HG03575 (cell line): ENCODE measurements around the gene ZNF629.

Source experiments
- ATAC-seq: cut with Tn5 transposase; IDR thresholded peaks from one replicate; pipeline ENCODE4 v1.9.1; 2021; ENCODE audit not compliant: unreplicated experiment, insufficient number of reproducible peaks, low FRiP score; ENCODE audit errors: extremely low read depth

Gene ZNF629

DNA sequence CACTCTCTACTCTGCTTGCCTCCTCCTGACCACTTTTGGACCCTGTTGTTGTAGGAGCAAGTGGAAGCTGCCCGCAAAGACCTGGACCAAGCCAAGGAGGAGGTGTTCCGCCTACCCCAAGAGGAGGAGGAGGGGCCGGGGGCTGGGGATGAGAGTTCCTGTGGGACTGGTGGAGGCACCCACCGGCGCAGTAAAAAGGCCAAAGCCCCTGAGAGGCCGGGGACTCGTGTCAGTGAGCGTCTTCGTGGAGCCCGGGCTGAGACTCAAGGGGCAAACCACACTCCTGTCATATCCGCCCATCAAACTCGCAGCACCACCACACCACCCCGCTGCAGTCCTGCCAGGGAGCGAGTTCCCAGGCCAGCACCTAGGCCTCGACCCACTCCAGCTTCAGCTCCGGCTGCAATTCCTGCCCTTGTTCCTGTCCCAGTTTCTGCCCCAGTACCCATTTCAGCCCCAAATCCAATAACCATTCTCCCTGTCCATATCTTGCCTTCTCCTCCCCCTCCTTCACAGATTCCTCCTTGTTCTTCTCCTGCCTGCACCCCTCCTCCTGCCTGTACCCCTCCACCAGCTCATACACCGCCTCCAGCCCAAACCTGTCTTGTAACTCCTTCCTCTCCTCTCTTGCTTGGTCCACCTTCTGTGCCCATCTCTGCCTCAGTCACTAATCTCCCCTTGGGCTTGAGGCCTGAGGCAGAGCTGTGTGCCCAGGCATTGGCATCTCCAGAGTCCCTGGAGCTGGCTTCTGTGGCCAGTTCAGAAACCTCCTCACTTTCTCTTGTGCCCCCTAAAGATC lies 49.8 kb downstream of the ZNF629 start:
- ATAC-seq, result no peak

DNA sequence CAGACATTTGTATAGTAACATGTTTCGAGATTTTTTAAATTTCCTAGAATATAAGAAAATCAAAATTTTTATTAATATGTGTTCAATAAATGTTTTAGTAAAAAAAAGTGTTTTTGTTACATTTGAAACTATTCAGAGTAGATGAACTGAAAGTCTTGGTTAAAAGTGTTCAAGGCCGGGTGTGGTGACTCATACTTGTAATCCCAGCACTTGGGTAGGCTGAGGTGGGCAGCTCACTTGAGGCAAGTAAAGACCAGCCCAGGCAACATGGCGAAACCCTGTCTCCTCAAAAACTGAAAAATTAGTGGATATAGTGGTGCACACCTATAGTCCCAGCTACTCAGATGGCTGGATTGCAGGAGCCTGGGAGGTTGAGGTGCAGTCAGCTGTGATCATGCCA lies 55.6 kb downstream of the ZNF629 start:
- ATAC-seq, result no peak

DNA sequence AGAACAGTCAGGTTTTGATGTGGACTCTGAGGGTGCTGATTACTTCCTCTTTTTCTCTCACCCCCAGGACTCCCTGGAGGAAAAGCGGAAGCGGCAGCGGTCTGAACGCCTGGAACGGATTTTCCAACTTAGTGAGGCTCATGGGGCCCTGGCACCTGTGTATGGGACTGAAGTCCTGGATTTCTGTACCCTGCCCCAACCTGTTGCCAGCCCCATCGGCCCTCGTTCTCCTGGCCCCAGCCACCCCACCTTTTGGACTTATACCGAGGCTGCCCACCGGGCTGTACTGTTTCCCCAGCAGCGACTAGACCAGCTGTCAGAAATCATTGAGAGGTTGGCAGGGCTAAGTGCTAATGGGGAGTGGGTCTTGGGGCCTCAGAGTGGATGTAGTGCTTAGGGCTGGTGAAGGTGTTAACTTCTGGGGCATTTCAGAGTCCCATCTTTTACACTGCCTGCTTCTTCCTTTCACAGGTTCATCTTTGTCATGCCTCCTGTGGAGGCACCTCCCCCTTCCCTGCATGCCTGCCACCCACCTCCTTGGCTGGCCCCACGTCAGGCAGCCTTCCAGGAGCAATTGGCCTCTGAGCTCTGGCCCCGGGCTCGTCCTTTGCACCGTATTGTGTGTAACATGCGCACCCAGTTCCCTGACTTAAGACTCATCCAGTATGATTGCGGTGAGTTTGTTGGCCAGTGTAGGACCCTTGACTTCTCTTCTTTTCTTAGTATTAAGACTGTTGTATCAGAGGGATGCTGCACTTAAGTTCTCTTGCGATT lies 57.9 kb downstream of the ZNF629 start:
- ATAC-seq, result no peak
